Lower leg skin (tissue), 3 donors: Measurements from ENCODE around the gene CCBE1.

Experiments
- CTCF ChIP-seq, 3 donors: fragments of 450-650 bp; IDR thresholded peaks; one replicate each; pipeline ENCODE4 v1.5.1; 2016; ENCODE audit warnings: antibody characterized with exemption in 3 of 3, mild to moderate bottlenecking in 3 of 3, moderate library complexity in 2 of 3
- POLR2A ChIP-seq, 2 donors: fragments of 450-650 bp; IDR thresholded peaks; one replicate each; pipeline ENCODE4 v1.6.1; 2016 to 2017; ENCODE audit warnings: antibody characterized with exemption in 2 of 2, mild to moderate bottlenecking in 1 of 2, moderate library complexity in 1 of 2

GRCh38 chr18:59536166-59536565, 161.1 kb downstream of the CCBE1 start:
- TF ChIP-seq CTCF (IDR thresholded peaks at IDR 0.05) (no peak), POLR2A (IDR thresholded peaks at IDR 0.05) (no peak)
